HepG2 (cell line): ENCODE data around the gene OR10J4.

Experiments used
- HNRNPUL1 ChIP-seq: fragments of 200-400 bp; formaldehyde crosslinking; IDR thresholded peaks from 2 replicates; pipeline ENCODE4 v1.6.1; 2017; ENCODE audit warnings: low read depth, mild to moderate bottlenecking, low read length, moderate library complexity
- MEF2D ChIP-seq: sonication (generic); formaldehyde crosslinking; IDR thresholded peaks from 2 replicates; pipeline ENCODE4 v1.5.1; 2020; ENCODE audit warnings: mild to moderate bottlenecking, missing genetic modification reagents
- MLX ChIP-seq: IDR thresholded peaks from 2 replicates; pipeline ENCODE4 v1.6.1; 2016
- RELA ChIP-seq: sonication (generic); formaldehyde crosslinking; IDR thresholded peaks from 2 replicates; pipeline ENCODE4 v1.4.0; 2020; ENCODE audit warnings: missing genetic modification reagents
- RNF2 ChIP-seq: fragments of 450-650 bp; conservative IDR thresholded peaks from 2 replicates; pipeline ENCODE4 v1.6.1; 2016; ENCODE audit warnings: low read depth
- ZNF3 ChIP-seq: IDR thresholded peaks from 2 replicates; pipeline ENCODE4 v1.7.0; 2017; ENCODE audit warnings: inconsistent platforms
- ZNF614 ChIP-seq: IDR thresholded peaks from 2 replicates; pipeline ENCODE4 v1.6.1; 2018; ENCODE audit warnings: missing biosample characterization, missing genetic modification reagents, inconsistent platforms, borderline replicate concordance

GRCh38 chr1:159406821-159407220, 25.2 kb upstream of the OR10J4 start:
- no peak for TF ChIP-seq ZNF614 (CRISPR knock-in tag)
- TF ChIP-seq RNF2 = no peak
- no peak for TF ChIP-seq RELA (CRISPR knock-in tag)
- TF ChIP-seq HNRNPUL1 = no peak
- TF ChIP-seq ZNF3 (CRISPR knock-in tag) = no peak
- no peak for TF ChIP-seq MEF2D (CRISPR knock-in tag)
- TF ChIP-seq MLX (CRISPR knock-in tag) = no peak
